ENCODE data around the gene POMT2.
A peak's percentile ranks its signal among the peaks of the same experiment; 100 is the strongest.
"Not testable (repeated sequence)": the region's sequence is repeated elsewhere in the genome, so short reads cannot be mapped to it uniquely, and the experiment has no call there.

The POMT2 gene

GRCh38 chr14:77324816-77325745 is 4.4 kb upstream of the POMT2 start:
- DNase-seq, result no peak

GRCh38 chr14:77324289-77324688 is 3.6 kb upstream of the POMT2 start:
- DNase-seq, result no peak

- no peak for DNase-seq
These were observed 2.9 kb upstream of the POMT2 start for GRCh38 chr14:77323571-77323970.

GRCh38 chr14:77322951-77323350 is 2.3 kb upstream of the POMT2 start:
- DNase-seq, result no peak

- no peak for DNase-seq
These were observed 1.7 kb upstream of the POMT2 start for GRCh38 chr14:77322250-77322902.

GRCh38 chr14:77319422-77319821 is 1.3 kb downstream of the POMT2 start:
- no peak for DNase-seq

GRCh38 chr14:77318756-77319155 is 1.9 kb downstream of the POMT2 start:
- DNase-seq, result not testable (repeated sequence)

- DNase-seq, result no peak
These were observed 2.6 kb downstream of the POMT2 start for GRCh38 chr14:77318006-77318553.

- DNase-seq, result no peak
These were observed 3.8 kb downstream of the POMT2 start for GRCh38 chr14:77316872-77317301.

GRCh38 chr14:77316195-77316505 is 4.5 kb downstream of the POMT2 start:
- no peak for DNase-seq

GRCh38 chr14:77314539-77315457 is 5.9 kb downstream of the POMT2 start:
- DNase-seq, result no peak

GRCh38 chr14:77314043-77314442 is 6.6 kb downstream of the POMT2 start:
- no peak for DNase-seq

GRCh38 chr14:77313371-77313770 is 7.3 kb downstream of the POMT2 start:
- no peak for DNase-seq

GRCh38 chr14:77311217-77311616 is 9.5 kb downstream of the POMT2 start:
- DNase-seq, result no peak

- DNase-seq, result no peak
These were observed 10.7 kb downstream of the POMT2 start for GRCh38 chr14:77310026-77310425.

GRCh38 chr14:77309131-77309530 is 11.6 kb downstream of the POMT2 start:
- no peak for DNase-seq

GRCh38 chr14:77306851-77307496 is 13.7 kb downstream of the POMT2 start:
- DNase-seq, result no peak

- no peak for DNase-seq
These were observed 14.3 kb downstream of the POMT2 start for GRCh38 chr14:77306416-77306815.

- no peak for DNase-seq
These were observed 15.0 kb downstream of the POMT2 start for GRCh38 chr14:77305696-77306095.

GRCh38 chr14:77303417-77304156 is 17.1 kb downstream of the POMT2 start:
- no peak for DNase-seq

- DNase-seq, result peak in 1 of 2 experiments; percentile 8
These were observed 17.8 kb downstream of the POMT2 start for GRCh38 chr14:77302926-77303325.

- peak; percentile 36 to 42 for DNase-seq
These were observed 19.6 kb downstream of the POMT2 start for GRCh38 chr14:77301103-77301502.

All from stimulated activated CD4-positive, alpha-beta T cell treated with anti-CD3 and anti-CD28 coated beads, Interleukin-4, amount 100 ng/mL, for 4 hours (primary cell).